Ishikawa (cell line): ENCODE results near the gene TMUB1.

Experiments
- EGR1 ChIP-seq: IDR thresholded peaks from 2 replicates; pipeline ENCODE4 v1.6.1; 2012
- TAF1 ChIP-seq: IDR thresholded peaks from 2 replicates; pipeline ENCODE4 v1.6.1; 2012; ENCODE audit warnings: low read depth, mild to moderate bottlenecking
- TF ChIP-seq, protein P1 (sequence below): IDR thresholded peaks from 2 replicates; pipeline ENCODE4 v1.6.1; 2012

DNA sequence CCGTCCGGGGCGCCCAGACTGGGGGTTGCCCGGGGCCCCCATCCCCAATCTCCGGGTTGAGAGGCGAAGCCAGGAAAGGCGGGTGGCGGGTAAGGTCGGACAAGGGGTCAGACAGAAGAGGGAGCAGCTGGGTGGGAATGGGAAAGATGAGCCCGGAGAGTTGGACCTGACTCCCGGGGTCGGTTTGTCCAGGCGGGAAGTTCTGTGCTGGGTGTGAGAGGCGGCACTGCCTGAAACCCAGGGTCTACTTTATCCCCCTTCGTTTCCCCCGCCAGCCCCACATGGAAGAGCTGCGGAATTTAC lies 23.2 kb downstream of the TMUB1 start:
- TF ChIP-seq EGR1 (no peak), TAF1 (no peak)
- TF ChIP-seq, protein P1, sequence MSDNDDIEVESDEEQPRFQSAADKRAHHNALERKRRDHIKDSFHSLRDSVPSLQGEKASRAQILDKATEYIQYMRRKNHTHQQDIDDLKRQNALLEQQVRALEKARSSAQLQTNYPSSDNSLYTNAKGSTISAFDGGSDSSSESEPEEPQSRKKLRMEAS = no peak; the same call in 1 of the 2 replicates
